OCI-LY7 (cell line): ENCODE measurements around the gene DNAJC6.

ENCODE experiments used
- CTCF ChIP-seq: fragments of 200-600 bp; sonication (generic); conservative IDR thresholded peaks from 2 replicates; pipeline ENCODE4 v1.5.1; 2014; ENCODE audit warnings: mild to moderate bottlenecking, antibody characterized with exemption, low read length, moderate library complexity, mixed read lengths
- EZH2phosphoT487 ChIP-seq: fragments of 200-600 bp; sonication (generic); IDR thresholded peaks from 2 replicates; pipeline ENCODE4 v1.6.1; 2018; ENCODE audit warnings: low read depth, borderline replicate concordance, mild to moderate bottlenecking, mixed run types, antibody characterized with exemption, low read length, moderate library complexity, mixed read lengths

GRCh38 chr1:65357291-65357960 lies 48.1 kb downstream of the DNAJC6 start:
- TF ChIP-seq CTCF: no peak
- TF ChIP-seq EZH2phosphoT487: no peak
